ENCODE results near the gene CLCN4.

The CLCN4 gene

GRCh38 chrX:10156199-10157031, at the start of gene CLCN4:
Gene CLCN4, plus strand, starts transcription at chrX:10156975. Its CDS starts 28,058 bp downstream, at chrX:10185033.
- Histone ChIP-seq H3K4me1 (ENCODE audit: control insufficient read depth in 1 of 2, insufficient read depth in 1 of 2, low read depth in 1 of 2, low read length in 1 of 2) (peaks cover 22 to 41% of the 10 kb centered on the region in 2 experiments), H3K27ac (peak within 1 kb of the TSS; percentile 87), H3K36me3 (no peaks in the 10 kb centered on the region), H3K9me3 (no peaks in the 10 kb centered on the region), H3K27me3 (peaks cover 38% of the 10 kb centered on the region), H3K4me3 (ENCODE audit: low read depth in 1 of 2, low read length in 1 of 2) (peak within 1 kb of the TSS; percentile 55 to 59)
- TF ChIP-seq CTCF (IDR thresholded peaks at IDR 0.05): no peak

GRCh38 chrX:10107483-10107882, 49.3 kb upstream of the CLCN4 start:
- no peak overlapping the region for H3K27ac ChIP-seq
- no peaks in the 10 kb centered on the region for H3K27me3 ChIP-seq
- no peak for TF ChIP-seq CTCF (IDR thresholded peaks at IDR 0.05)
- no peaks in the 10 kb centered on the region for H3K9me3 ChIP-seq
- no peak overlapping the region for H3K4me3 ChIP-seq (ENCODE audit: low read depth in 1 of 2, low read length in 1 of 2)
- H3K36me3 ChIP-seq: peaks cover 28% of the 10 kb centered on the region
- peaks cover 0 to 8% of the 10 kb centered on the region in 2 experiments for H3K4me1 ChIP-seq (ENCODE audit: control insufficient read depth in 1 of 2, insufficient read depth in 1 of 2, low read depth in 1 of 2, low read length in 1 of 2)

DNA sequence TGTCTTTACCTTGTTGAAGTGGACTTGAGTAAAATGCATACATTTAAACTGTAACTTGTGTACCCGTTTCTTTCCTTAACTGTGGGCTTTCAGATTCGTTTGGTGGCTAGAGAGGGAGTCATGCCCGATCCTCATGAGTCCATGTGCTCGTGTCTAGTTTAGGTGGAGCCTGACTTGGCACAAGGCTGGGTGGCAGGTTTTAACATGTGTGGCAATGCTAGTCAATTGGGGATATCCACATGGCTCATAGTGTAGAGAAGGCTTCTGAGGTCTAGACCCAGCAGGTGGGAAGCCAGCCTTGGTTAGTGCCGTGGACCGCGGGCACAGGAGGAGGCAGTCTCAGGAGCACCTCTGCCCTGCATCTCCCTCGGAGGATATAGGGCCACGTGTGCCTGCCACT, 48.5 kb upstream of the CLCN4 start:
- H3K27me3 ChIP-seq: no peaks in the 10 kb centered on the region
- H3K4me1 ChIP-seq (ENCODE audit: control insufficient read depth in 1 of 2, insufficient read depth in 1 of 2, low read depth in 1 of 2, low read length in 1 of 2): peaks cover 0 to 5% of the 10 kb centered on the region in 2 experiments
- no peak for TF ChIP-seq CTCF (IDR thresholded peaks at IDR 0.05)
- no peak overlapping the region for H3K4me3 ChIP-seq (ENCODE audit: low read depth in 1 of 2, low read length in 1 of 2)
- no peak overlapping the region for H3K27ac ChIP-seq
- peaks cover 24% of the 10 kb centered on the region for H3K36me3 ChIP-seq
- H3K9me3 ChIP-seq: no peaks in the 10 kb centered on the region

- no peaks in the 10 kb centered on the region for H3K27me3 ChIP-seq
- H3K4me1 ChIP-seq (ENCODE audit: control insufficient read depth in 1 of 2, insufficient read depth in 1 of 2, low read depth in 1 of 2, low read length in 1 of 2): peaks cover 0 to 5% of the 10 kb centered on the region in 2 experiments
- no peaks in the 10 kb centered on the region for H3K9me3 ChIP-seq
- H3K4me3 ChIP-seq (ENCODE audit: low read depth in 1 of 2, low read length in 1 of 2): no peak overlapping the region
- peaks cover 21% of the 10 kb centered on the region for H3K36me3 ChIP-seq
- H3K27ac ChIP-seq: no peak overlapping the region
- no peak for TF ChIP-seq CTCF (IDR thresholded peaks at IDR 0.05)
Measured at GRCh38 chrX:10109695-10110094, 47.1 kb upstream of the CLCN4 start.

GRCh38 chrX:10110316-10110935, 46.3 kb upstream of the CLCN4 start:
- peaks cover 21% of the 10 kb centered on the region for H3K36me3 ChIP-seq
- H3K27ac ChIP-seq: peak overlapping the region; percentile 7
- H3K4me3 ChIP-seq (ENCODE audit: low read depth in 1 of 2, low read length in 1 of 2): no peak overlapping the region
- H3K4me1 ChIP-seq (ENCODE audit: control insufficient read depth in 1 of 2, insufficient read depth in 1 of 2, low read depth in 1 of 2, low read length in 1 of 2): peaks cover 0 to 5% of the 10 kb centered on the region in 2 experiments
- no peak for TF ChIP-seq CTCF (IDR thresholded peaks at IDR 0.05)
- H3K27me3 ChIP-seq: no peaks in the 10 kb centered on the region
- H3K9me3 ChIP-seq: no peaks in the 10 kb centered on the region
